PFSK-1 (cell line): ENCODE results near the gene GLOD5.

Experiments used
- FOXP2 ChIP-seq: optimal IDR thresholded peaks from 2 replicates; pipeline ENCODE3; 2011; ENCODE audit warnings: borderline replicate concordance, control low read depth, inconsistent platforms; ENCODE audit not compliant: insufficient read depth; ENCODE audit errors: extremely low read length, extremely low read depth
- POLR2AphosphoS5 ChIP-seq: IDR thresholded peaks from 2 replicates; pipeline ENCODE4 v1.6.1; 2012; ENCODE audit warnings: low read depth, mild to moderate bottlenecking, control low read depth, low read length, moderate library complexity
- TAF1 ChIP-seq: IDR thresholded peaks from 2 replicates; pipeline ENCODE4 v1.6.1; 2012; ENCODE audit warnings: low read length, control low read depth, borderline replicate concordance; ENCODE audit not compliant: insufficient read depth
- TF ChIP-seq, protein P1 (sequence below), 2 experiments: IDR thresholded peaks; 2 replicates each; pipeline versions ENCODE4 v1.6.1 to v1.8.0; 2011 to 2012; ENCODE audit warnings: low read depth in 2 of 2, low read length in 2 of 2, control low read depth in 1 of 2, inconsistent platforms in 1 of 2, mild to moderate bottlenecking in 1 of 2, moderate library complexity in 1 of 2; ENCODE audit not compliant: insufficient read depth in 1 of 2

- TF ChIP-seq TAF1, result no peak
- no peak for TF ChIP-seq POLR2AphosphoS5
- TF ChIP-seq, protein P1, sequence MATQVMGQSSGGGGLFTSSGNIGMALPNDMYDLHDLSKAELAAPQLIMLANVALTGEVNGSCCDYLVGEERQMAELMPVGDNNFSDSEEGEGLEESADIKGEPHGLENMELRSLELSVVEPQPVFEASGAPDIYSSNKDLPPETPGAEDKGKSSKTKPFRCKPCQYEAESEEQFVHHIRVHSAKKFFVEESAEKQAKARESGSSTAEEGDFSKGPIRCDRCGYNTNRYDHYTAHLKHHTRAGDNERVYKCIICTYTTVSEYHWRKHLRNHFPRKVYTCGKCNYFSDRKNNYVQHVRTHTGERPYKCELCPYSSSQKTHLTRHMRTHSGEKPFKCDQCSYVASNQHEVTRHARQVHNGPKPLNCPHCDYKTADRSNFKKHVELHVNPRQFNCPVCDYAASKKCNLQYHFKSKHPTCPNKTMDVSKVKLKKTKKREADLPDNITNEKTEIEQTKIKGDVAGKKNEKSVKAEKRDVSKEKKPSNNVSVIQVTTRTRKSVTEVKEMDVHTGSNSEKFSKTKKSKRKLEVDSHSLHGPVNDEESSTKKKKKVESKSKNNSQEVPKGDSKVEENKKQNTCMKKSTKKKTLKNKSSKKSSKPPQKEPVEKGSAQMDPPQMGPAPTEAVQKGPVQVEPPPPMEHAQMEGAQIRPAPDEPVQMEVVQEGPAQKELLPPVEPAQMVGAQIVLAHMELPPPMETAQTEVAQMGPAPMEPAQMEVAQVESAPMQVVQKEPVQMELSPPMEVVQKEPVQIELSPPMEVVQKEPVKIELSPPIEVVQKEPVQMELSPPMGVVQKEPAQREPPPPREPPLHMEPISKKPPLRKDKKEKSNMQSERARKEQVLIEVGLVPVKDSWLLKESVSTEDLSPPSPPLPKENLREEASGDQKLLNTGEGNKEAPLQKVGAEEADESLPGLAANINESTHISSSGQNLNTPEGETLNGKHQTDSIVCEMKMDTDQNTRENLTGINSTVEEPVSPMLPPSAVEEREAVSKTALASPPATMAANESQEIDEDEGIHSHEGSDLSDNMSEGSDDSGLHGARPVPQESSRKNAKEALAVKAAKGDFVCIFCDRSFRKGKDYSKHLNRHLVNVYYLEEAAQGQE (IDR thresholded peaks at IDR 0.05; ENCODE audit: insufficient read depth in 1 of 2, low read depth in 2 of 2, low read length in 2 of 2), result peak in 1 of 2 experiments; percentile 68; a peak in 2 of 4 replicates
- TF ChIP-seq FOXP2, result no peak
Observed at GRCh38 chrX:48802905-48803200, 41.3 kb downstream of the GLOD5 start.
